ENCODE data around the gene BCL2.

DNA sequence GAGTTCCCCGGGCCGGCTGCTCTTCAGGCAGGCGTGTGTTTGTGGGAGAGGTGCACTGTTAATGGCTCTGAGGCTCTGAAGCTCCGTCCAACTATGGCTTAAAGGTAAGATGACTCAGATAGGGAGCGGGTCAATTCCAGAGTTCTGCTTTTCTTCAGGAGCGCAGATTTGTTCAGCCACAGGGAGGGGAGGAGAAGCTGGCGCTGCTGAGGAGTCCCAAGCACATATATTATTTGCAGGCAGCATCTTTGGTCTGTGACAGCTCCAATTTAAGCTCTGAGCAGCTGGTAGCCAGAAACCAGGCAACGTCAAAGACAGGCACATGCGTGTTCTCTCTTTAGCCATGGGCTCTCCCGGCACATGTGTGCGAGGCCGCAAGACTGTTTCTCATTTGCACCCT, 229.2 kb downstream of the BCL2 start:
- TF ChIP-seq CTCF (IDR thresholded peaks at IDR 0.05), result no peak
- TF ChIP-seq POLR2A (IDR thresholded peaks at IDR 0.05), result no peak
